IPS-20b (cell line): ENCODE measurements around the gene PRR14L.
"Not testable (repeated sequence)": the region's sequence is repeated elsewhere in the genome, so short reads cannot be mapped to it uniquely, and the experiment has no call there.

ENCODE experiments used
- H3K27ac ChIP-seq: one replicate; pipeline ENCODE4 v1.5.1; 2013; ENCODE audit warnings: low read length
- H3K27me3 ChIP-seq: 2 replicates; pipeline ENCODE4 v1.6.1; 2013; ENCODE audit warnings: mild to moderate bottlenecking, low read length, inconsistent platforms; ENCODE audit not compliant: insufficient read depth
- H3K36me3 ChIP-seq: 2 replicates; pipeline ENCODE4 v1.6.1; 2013; ENCODE audit warnings: low read depth, mild to moderate bottlenecking, inconsistent platforms, low read length, moderate library complexity; ENCODE audit not compliant: insufficient read depth
- H3K4me1 ChIP-seq: 2 replicates; pipeline ENCODE4 v1.6.1; 2013; ENCODE audit warnings: mild to moderate bottlenecking, control low read depth, inconsistent platforms, low read length, moderate library complexity; ENCODE audit not compliant: insufficient read depth
- H3K4me3 ChIP-seq: 2 replicates; pipeline ENCODE4 v1.5.1; 2013; ENCODE audit warnings: mild to moderate bottlenecking, low read length, inconsistent platforms
- H3K9ac ChIP-seq: 2 replicates; pipeline ENCODE4 v1.6.1; 2013; ENCODE audit warnings: low read depth, mild to moderate bottlenecking, inconsistent platforms, low read length, moderate library complexity
- H3K9me3 ChIP-seq: 2 replicates; pipeline ENCODE4 v1.6.1; 2013; ENCODE audit warnings: mild to moderate bottlenecking, low read depth, low read length, inconsistent platforms; ENCODE audit not compliant: insufficient read depth

Gene PRR14L

GRCh38 chr22:31715147-31715778, 34.7 kb downstream of the PRR14L start:
- H3K4me1 ChIP-seq = no peaks in the 10 kb centered on the region
- no peak overlapping the region for H3K9ac ChIP-seq
- no peak overlapping the region for H3K27ac ChIP-seq
- no peaks in the 10 kb centered on the region for H3K27me3 ChIP-seq
- H3K9me3 ChIP-seq = no peaks in the 10 kb centered on the region
- H3K4me3 ChIP-seq = no peak overlapping the region
- H3K36me3 ChIP-seq = peaks cover 84% of the 10 kb centered on the region

DNA sequence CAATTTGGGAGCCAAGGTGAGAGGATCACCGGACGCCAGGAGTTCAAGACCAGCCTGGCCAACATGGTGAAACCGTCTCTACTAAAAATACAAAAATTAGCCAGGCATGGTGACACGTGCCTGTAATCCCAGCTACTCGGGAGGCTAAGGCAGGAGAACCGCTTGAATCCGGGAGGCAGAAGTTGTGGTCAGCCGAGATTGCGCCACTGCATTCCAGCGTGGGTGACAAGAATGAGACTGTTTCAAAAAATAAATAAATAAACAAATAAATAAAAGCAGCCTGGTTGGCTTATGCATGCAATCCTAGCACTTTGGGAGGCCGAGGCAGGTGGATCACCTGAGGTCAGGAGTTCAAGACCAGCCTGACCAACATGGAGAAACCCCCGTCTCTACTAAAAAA, 38.7 kb downstream of the PRR14L start:
- H3K9me3 ChIP-seq, H3K27me3 ChIP-seq, H3K4me1 ChIP-seq, H3K9ac ChIP-seq, H3K27ac ChIP-seq, H3K4me3 ChIP-seq: not testable (repeated sequence)
- H3K36me3 ChIP-seq = peaks cover 66% of the 10 kb centered on the region

DNA sequence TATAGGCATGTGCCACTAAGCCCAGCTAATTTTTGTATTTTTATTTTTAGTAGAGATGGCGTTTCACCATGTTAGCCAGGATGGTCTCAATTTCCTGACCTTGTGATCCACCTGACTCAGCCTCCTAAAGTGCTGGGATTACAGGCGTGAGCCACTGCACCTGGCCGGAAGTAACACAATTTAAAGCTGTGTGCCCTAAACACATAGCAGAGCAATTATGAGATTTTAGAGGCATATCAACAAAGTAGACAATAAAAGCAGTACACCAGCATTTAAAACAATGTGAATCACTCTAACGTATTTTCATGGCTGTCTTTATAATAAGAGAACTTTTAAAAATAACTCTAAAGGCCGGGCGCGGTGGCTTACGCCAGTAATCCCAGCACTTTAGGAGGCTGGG, 42.4 kb downstream of the PRR14L start:
- Histone ChIP-seq H3K9me3 (no peaks in the 10 kb centered on the region), H3K9ac (no peak overlapping the region), H3K4me3 (no peak overlapping the region), H3K27ac (no peak overlapping the region), H3K36me3 (peaks cover 54% of the 10 kb centered on the region), H3K27me3 (no peaks in the 10 kb centered on the region), H3K4me1 (no peaks in the 10 kb centered on the region)

DNA sequence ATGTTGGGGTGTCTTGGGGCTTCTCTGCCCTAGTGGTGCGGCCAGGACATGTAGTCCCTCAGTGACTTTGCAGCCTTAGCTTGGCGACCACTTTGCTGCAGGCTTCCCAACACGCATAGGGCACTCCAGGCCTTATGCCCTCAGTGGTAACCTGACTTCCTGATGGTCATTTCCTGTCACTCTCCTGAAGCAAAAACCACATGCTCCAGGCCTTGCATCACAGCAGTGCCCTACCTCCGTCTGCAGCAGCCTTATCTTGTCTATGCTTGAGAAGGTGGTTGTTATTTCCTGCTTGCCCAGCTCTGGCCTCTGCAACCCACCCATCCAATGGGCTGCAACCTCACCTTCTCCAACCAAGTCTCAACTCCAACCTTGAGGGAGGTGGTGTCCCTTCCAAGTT, 54.5 kb downstream of the PRR14L start:
- Histone ChIP-seq H3K9me3 (no peaks in the 10 kb centered on the region), H3K27me3 (no peaks in the 10 kb centered on the region), H3K4me1 (no peaks in the 10 kb centered on the region), H3K36me3 (peaks cover 82% of the 10 kb centered on the region), H3K27ac (no peak overlapping the region), H3K4me3 (no peak overlapping the region), H3K9ac (no peak overlapping the region)

GRCh38 chr22:31694046-31694445, 55.9 kb downstream of the PRR14L start:
- H3K9me3 ChIP-seq, H3K27ac ChIP-seq, H3K9ac ChIP-seq, H3K4me1 ChIP-seq, H3K27me3 ChIP-seq, H3K4me3 ChIP-seq: not testable (repeated sequence)
- H3K36me3 ChIP-seq = peaks cover 69% of the 10 kb centered on the region

- Histone ChIP-seq H3K27ac (no peak overlapping the region), H3K27me3 (no peaks in the 10 kb centered on the region), H3K36me3 (peaks cover 64% of the 10 kb centered on the region), H3K4me1 (no peaks in the 10 kb centered on the region), H3K4me3 (no peak overlapping the region), H3K9me3 (no peaks in the 10 kb centered on the region), H3K9ac (no peak overlapping the region)
These were observed 57.6 kb downstream of the PRR14L start for GRCh38 chr22:31692186-31692886.

- Histone ChIP-seq H3K36me3 (peaks cover 64% of the 10 kb centered on the region), H3K9me3 (no peaks in the 10 kb centered on the region), H3K4me3 (no peak overlapping the region)
These were observed 58.5 kb downstream of the PRR14L start for GRCh38 chr22:31691408-31691807.

DNA sequence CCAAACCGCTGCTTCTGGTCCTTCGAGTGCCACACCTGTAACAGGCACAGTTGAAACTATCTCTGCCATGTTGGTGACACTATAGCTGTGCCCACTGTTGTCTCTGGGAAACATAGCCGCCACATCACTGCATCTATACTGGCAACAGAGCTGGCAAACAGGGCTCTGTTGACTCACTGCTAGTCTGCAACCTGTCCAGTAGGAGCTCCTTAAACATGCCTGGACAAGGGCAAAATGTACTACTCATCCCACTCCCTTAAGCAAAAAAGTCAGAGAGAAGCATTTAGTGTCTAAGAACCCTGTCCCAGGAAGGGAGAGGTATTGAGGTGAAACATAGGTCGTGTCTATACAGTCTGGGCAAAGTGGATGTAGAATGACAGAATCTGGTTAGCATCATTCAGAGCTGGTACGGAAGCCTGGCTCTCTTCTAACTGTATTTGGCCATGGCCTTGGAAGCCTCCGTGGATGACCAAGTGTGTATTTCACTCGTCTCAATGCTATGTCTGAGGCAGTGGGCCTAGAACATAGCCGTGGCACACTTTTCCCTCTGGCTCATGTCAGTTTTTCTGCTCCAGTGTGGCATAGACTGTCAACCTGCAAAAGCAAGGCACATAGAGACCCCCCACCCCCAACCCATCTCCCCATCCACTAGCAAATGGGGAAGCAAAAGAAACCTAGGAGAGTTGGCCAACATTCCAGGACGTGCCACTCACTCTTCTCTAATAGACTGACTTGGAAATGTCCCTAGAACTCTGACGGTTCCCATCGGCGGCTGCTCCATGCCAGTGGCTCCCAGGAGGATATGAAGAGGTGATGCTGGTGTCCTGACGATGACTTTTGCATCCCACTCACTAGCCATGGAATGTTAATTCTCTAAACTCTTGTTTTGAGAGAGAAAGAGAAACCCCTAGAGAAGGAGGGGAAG, 66.5 kb downstream of the PRR14L start:
- no peak overlapping the region for H3K9ac ChIP-seq
- H3K27ac ChIP-seq = no peak overlapping the region
- H3K4me1 ChIP-seq = no peaks in the 10 kb centered on the region
- no peak overlapping the region for H3K4me3 ChIP-seq
- no peaks in the 10 kb centered on the region for H3K9me3 ChIP-seq
- H3K27me3 ChIP-seq = no peaks in the 10 kb centered on the region
- peaks cover 52% of the 10 kb centered on the region for H3K36me3 ChIP-seq

More at GRCh38 chr22:31691408-31691807, 58.5 kb downstream of the PRR14L start:
- Histone ChIP-seq H3K4me1 (no peaks in the 10 kb centered on the region), H3K27ac (no peak overlapping the region), H3K9ac (no peak overlapping the region), H3K27me3 (no peaks in the 10 kb centered on the region)

- Histone ChIP-seq H3K9me3 (no peaks in the 10 kb centered on the region), H3K4me1 (no peaks in the 10 kb centered on the region), H3K4me3 (no peak overlapping the region), H3K27me3 (no peaks in the 10 kb centered on the region), H3K36me3 (peaks cover 46% of the 10 kb centered on the region), H3K27ac (no peak overlapping the region), H3K9ac (no peak overlapping the region)
These were observed 67.2 kb downstream of the PRR14L start for GRCh38 chr22:31682751-31683150.

DNA sequence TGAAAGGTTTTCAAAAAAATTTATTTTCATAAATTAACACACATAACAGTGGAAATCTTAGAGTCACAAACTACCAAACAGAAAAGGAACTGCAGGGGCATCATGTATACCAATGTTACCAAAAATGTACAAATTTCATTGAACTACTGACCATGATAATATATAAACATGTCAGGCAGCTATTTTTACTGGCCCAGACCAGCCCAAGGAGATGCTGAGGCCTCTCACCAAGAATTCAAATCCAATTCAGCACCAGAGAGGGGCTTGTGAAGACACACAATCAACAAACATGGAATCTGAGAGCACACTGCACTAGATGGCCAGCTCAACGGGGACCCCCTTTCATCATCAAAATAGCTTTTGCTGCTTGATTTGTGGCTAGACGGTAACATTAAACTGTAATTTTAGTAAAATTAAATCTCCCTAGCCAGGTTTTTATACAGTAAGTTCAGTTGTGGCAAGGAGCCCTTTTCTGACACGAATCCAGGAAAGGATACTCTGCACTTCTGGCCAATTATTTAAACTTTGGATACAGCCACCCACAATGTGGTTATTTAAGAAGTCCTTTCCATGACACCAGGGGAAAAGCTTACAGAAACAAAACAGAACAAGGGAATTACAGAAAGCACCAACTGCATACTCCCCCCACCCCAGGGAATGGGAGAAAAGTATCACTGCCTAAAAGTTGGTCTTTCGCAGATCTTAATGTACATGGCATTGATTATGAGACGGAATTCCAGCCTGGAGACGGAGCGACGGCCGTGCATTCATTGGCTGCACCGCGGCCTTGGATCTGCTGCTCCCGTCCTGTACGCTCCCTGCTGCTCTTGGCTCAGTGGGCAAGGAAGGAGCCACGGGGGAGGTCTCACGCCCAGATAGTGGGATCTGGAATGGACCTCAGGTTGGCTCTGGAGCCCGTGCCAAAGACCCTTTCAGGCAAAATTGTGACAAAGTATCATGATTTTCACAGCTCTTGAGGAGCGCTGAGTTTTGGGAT, 68.3 kb downstream of the PRR14L start:
- no peak overlapping the region for H3K27ac ChIP-seq
- H3K4me1 ChIP-seq = no peaks in the 10 kb centered on the region; the same call in 1 of the 2 replicates
- no peaks in the 10 kb centered on the region for H3K27me3 ChIP-seq
- H3K36me3 ChIP-seq = peaks cover 37% of the 10 kb centered on the region
- no peak overlapping the region for H3K9ac ChIP-seq
- no peak overlapping the region for H3K4me3 ChIP-seq
- H3K9me3 ChIP-seq = no peaks in the 10 kb centered on the region

DNA sequence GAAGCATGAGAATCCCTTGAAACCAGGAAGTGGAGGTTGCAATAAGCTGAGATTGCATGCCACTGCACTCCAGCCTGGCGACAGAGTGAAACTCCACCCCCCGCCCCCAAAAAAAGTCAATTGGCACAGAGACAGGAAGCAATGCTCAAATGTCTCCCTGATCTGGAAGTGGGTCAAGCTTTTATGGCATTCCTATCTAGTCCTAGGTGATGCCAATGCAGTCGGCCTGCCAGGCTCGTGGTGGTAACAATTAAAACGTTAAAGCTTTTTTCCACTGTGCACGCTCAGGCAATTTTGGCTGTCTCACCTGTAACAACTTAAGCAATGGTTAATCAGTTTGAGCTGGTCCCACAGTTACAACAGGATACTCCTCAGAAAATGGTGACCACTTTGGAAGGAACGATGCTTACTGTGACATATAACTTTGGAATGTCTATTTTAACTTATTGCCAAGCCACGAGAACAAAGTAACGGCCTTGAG, 69.0 kb downstream of the PRR14L start:
- Histone ChIP-seq H3K27ac (no peak overlapping the region), H3K9me3 (no peaks in the 10 kb centered on the region), H3K9ac (no peak overlapping the region), H3K4me3 (no peak overlapping the region), H3K27me3 (no peaks in the 10 kb centered on the region), H3K4me1 (no peaks in the 10 kb centered on the region; the same call in 1 of the 2 replicates), H3K36me3 (peaks cover 31% of the 10 kb centered on the region)
